Measurements from ENCODE around the gene ASTN1. TPM values are rescaled to one million over a fixed set of nuclear protein-coding genes. Genes with fewer than 3 reads are reported as not detected.

Gene ASTN1
- total RNA-seq, 1 donor from 2014 or later, result not detected

DNA sequence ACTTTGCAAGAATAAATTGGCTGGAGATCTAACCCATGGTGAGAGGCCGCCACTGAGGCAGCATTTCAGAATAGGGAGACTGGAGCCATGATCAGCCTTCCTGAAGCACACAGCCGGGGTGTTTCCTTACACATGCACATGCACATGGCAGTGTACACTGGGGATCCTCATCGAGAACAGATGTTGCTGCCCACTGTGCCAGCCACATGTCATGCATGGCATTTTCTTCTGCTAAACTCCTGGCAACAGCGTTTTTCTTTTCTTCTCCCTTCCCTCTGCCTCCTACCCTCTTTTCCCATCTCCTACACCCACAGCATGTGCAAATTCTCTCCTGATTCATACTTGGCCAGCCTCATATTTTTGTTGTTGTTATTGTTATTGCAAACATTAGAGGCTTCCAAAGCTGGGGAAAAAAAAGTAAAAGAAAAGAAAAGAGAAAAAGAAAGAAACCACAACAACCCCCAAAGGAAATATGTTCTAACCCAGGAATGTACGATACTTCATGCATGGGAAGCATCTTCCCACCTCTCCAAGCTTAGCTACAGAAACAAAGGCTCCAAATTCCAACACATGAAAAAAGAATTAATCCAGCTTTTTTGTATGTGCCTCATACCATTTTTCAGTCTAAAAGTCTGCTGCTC, 344.0 kb downstream of the ASTN1 start:
- ATAC-seq, result no peak

DNA sequence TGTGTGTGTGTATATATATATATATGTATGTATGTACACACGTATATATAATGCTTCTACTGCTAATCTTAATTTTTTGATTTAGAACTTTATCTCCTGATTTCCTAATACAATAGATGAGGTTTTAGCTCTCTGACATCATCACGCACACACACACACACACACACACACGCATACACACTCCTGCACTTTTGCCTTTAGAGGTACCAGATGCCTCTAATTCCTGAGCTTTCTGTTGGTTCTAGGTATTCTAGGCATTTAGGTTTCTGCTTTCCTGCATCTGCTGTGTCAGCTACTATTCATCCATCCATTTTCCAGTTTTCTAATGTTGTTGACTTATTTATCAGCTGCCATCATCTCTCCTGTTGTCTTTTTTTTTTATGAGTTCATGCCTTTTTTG, 348.3 kb downstream of the ASTN1 start:
- no peak for ATAC-seq

- no peak for ATAC-seq
These were observed 348.9 kb downstream of the ASTN1 start for GRCh38 chr1:176815621-176816020.

DNA sequence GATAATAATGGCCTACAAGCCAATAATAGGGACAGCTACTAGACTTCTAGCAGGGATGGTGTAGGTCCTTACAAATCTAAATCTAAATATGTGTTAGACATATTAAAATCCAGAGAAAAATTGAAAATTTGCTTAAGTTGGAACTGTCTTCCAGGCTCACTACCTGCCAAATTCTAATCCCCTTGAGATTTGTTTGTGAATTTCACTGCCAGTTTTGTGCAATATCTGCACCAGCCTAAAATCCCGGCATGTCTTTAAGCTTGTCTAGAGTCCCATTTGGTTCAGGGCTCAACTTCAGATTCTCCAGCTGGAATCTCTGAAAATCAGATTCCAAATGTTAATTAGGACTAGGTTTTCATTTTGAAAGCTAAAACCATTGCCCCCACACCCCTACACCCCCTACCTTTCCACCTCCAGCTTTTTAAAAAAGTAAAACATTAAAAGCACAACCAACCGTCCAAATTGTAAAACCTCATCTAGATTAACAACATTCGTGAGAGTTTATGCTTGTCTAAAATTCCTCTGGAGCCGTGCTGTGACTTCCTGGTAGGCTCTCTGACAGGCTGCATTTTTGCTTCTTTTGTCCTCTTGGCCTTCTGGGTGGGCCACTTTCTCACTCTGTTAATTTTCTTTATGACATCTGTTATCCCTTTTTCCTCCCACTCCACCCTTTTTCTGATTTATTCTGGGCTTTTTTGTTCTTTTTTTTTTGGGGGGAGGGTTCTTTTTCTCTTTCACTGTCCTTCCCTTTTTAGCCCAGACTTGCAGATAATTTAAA, 352.8 kb downstream of the ASTN1 start:
- ATAC-seq, result no peak

DNA sequence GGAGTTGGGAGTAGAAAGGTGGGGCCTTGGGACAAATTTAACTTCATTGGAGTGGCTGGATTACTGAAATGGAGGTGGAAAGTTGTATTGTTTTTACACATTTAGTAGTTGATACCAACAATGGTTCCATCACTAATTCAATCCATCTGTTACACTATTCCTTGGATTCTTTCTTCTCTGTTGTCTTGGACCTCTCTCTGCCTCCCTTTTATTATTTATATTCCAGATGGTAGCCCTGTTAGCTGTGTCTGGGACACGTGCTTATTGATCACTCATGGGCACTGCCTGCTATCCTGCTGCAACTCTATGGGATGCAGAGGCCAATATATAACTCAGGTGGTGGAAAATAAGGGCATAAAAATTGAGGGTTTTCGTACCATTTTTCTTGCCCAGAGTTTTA, 355.2 kb downstream of the ASTN1 start:
- no peak for ATAC-seq

Other genes starting within 250 kb of the ASTN1 start
- gene BRINP2, start 6.2 kb upstream of the ASTN1 start, total RNA-seq, result not detected

Data from esophagus mucosa (tissue), 1 donor.